Neuron (in vitro differentiated cells): Measurements from ENCODE around the gene CAMK2D.
"Not testable (repeated sequence)": the region's sequence is repeated elsewhere in the genome, so short reads cannot be mapped to it uniquely, and the experiment has no call there.

Source experiments
- H2AFZ ChIP-seq: one replicate; pipeline ENCODE4 v1.6.1; 2013; ENCODE audit warnings: low read depth, mild to moderate bottlenecking, inconsistent platforms, low read length, moderate library complexity
- H3K27me3 ChIP-seq: one replicate; pipeline ENCODE4 v1.6.1; 2013; ENCODE audit warnings: low read length; ENCODE audit not compliant: insufficient read depth
- H3K36me3 ChIP-seq: one replicate; pipeline ENCODE4 v1.6.1; 2013; ENCODE audit warnings: low read length; ENCODE audit not compliant: insufficient read depth
- H3K4me1 ChIP-seq: one replicate; pipeline ENCODE4 v1.6.1; 2013; ENCODE audit warnings: low read length; ENCODE audit not compliant: insufficient read depth
- H3K4me3 ChIP-seq: 2 replicates; pipeline ENCODE4 v1.5.1; 2013; ENCODE audit warnings: mild to moderate bottlenecking, low read length, moderate library complexity
- H3K9me3 ChIP-seq: one replicate; pipeline ENCODE4 v1.6.1; 2013; ENCODE audit warnings: low read length

CAMK2D gene

GRCh38 chr4:113776679-113777078 is 15.1 kb upstream of the CAMK2D start:
- Histone ChIP-seq H3K9me3 (no peaks in the 10 kb centered on the region), H3K27me3 (no peaks in the 10 kb centered on the region), H2AFZ (no peak overlapping the region), H3K4me3 (no peak overlapping the region), H3K36me3 (no peaks in the 10 kb centered on the region), H3K4me1 (no peaks in the 10 kb centered on the region)

- Histone ChIP-seq H2AFZ (no peak overlapping the region), H3K36me3 (no peaks in the 10 kb centered on the region), H3K9me3 (no peaks in the 10 kb centered on the region), H3K4me1 (no peaks in the 10 kb centered on the region), H3K4me3 (no peak overlapping the region), H3K27me3 (no peaks in the 10 kb centered on the region)
Observed at GRCh38 chr4:113776016-113776415, 14.5 kb upstream of the CAMK2D start.

GRCh38 chr4:113773756-113774155 is 12.2 kb upstream of the CAMK2D start:
- no peaks in the 10 kb centered on the region for H3K36me3 ChIP-seq
- H3K4me3 ChIP-seq, result no peak overlapping the region
- no peaks in the 10 kb centered on the region for H3K27me3 ChIP-seq
- H3K9me3 ChIP-seq, result no peaks in the 10 kb centered on the region
- no peak overlapping the region for H2AFZ ChIP-seq
- H3K4me1 ChIP-seq, result no peaks in the 10 kb centered on the region

- Histone ChIP-seq H2AFZ (no peak overlapping the region), H3K9me3 (no peaks in the 10 kb centered on the region), H3K27me3 (no peaks in the 10 kb centered on the region), H3K4me1 (no peaks in the 10 kb centered on the region), H3K36me3 (no peaks in the 10 kb centered on the region), H3K4me3 (no peak overlapping the region)
Observed at GRCh38 chr4:113773014-113773413, 11.5 kb upstream of the CAMK2D start.

- Histone ChIP-seq H3K36me3 (no peaks in the 10 kb centered on the region), H3K4me1 (no peaks in the 10 kb centered on the region), H3K27me3 (no peaks in the 10 kb centered on the region), H3K4me3 (no peak overlapping the region), H2AFZ (no peak overlapping the region), H3K9me3 (no peaks in the 10 kb centered on the region)
Observed at GRCh38 chr4:113772319-113772718, 10.8 kb upstream of the CAMK2D start.

- Histone ChIP-seq H3K9me3 (no peaks in the 10 kb centered on the region), H3K4me1 (no peaks in the 10 kb centered on the region), H2AFZ (no peak overlapping the region), H3K27me3 (no peaks in the 10 kb centered on the region), H3K4me3 (no peak overlapping the region), H3K36me3 (no peaks in the 10 kb centered on the region)
Observed at GRCh38 chr4:113769744-113770143, 8.2 kb upstream of the CAMK2D start.

GRCh38 chr4:113768952-113769351 is 7.4 kb upstream of the CAMK2D start:
- no peaks in the 10 kb centered on the region for H3K4me1 ChIP-seq
- no peaks in the 10 kb centered on the region for H3K36me3 ChIP-seq
- no peak overlapping the region for H3K4me3 ChIP-seq
- H2AFZ ChIP-seq, result no peak overlapping the region
- H3K27me3 ChIP-seq, result no peaks in the 10 kb centered on the region
- no peaks in the 10 kb centered on the region for H3K9me3 ChIP-seq

GRCh38 chr4:113766882-113767281 is 5.3 kb upstream of the CAMK2D start:
- no peaks in the 10 kb centered on the region for H3K27me3 ChIP-seq
- no peak overlapping the region for H2AFZ ChIP-seq
- no peak overlapping the region for H3K4me3 ChIP-seq
- peaks cover 6% of the 10 kb centered on the region for H3K4me1 ChIP-seq
- H3K9me3 ChIP-seq, result no peaks in the 10 kb centered on the region
- H3K36me3 ChIP-seq, result no peaks in the 10 kb centered on the region

- Histone ChIP-seq H3K36me3 (no peaks in the 10 kb centered on the region), H3K4me3 (no peak overlapping the region)
Observed at GRCh38 chr4:113764720-113765264, 3.3 kb upstream of the CAMK2D start.

GRCh38 chr4:113763923-113764322 is 2.4 kb upstream of the CAMK2D start:
- H3K9me3 ChIP-seq, H3K36me3 ChIP-seq, H3K27me3 ChIP-seq, H3K4me1 ChIP-seq, H3K4me3 ChIP-seq, H2AFZ ChIP-seq: not testable (repeated sequence)

More at GRCh38 chr4:113764720-113765264, 3.3 kb upstream of the CAMK2D start:
- Histone ChIP-seq H2AFZ (no peak overlapping the region), H3K4me1 (peaks cover 6% of the 10 kb centered on the region), H3K9me3 (no peaks in the 10 kb centered on the region), H3K27me3 (no peaks in the 10 kb centered on the region)

- H3K4me1 ChIP-seq, result peaks cover 16% of the 10 kb centered on the region
- no peaks in the 10 kb centered on the region for H3K27me3 ChIP-seq
- peak overlapping the region; percentile 87 for H3K4me3 ChIP-seq
- no peaks in the 10 kb centered on the region for H3K36me3 ChIP-seq
- peak overlapping the region; percentile 73 for H2AFZ ChIP-seq
- no peaks in the 10 kb centered on the region for H3K9me3 ChIP-seq
Observed at GRCh38 chr4:113763029-113763285, 1.4 kb upstream of the CAMK2D start.

- Histone ChIP-seq H3K4me3 (peak overlapping the region; percentile 87), H3K36me3 (no peaks in the 10 kb centered on the region), H3K27me3 (no peaks in the 10 kb centered on the region), H3K4me1 (peaks cover 21% of the 10 kb centered on the region), H2AFZ (peak overlapping the region; percentile 73), H3K9me3 (no peaks in the 10 kb centered on the region)
Observed at GRCh38 chr4:113762186-113763028, 869 bp upstream of the CAMK2D start.

- peaks cover 2% of the 10 kb centered on the region for H3K36me3 ChIP-seq
- H2AFZ ChIP-seq, result peak overlapping the region; percentile 45
- no peaks in the 10 kb centered on the region for H3K27me3 ChIP-seq
- peak overlapping the region; percentile 87 for H3K4me3 ChIP-seq
- no peaks in the 10 kb centered on the region for H3K9me3 ChIP-seq
- H3K4me1 ChIP-seq, result peaks cover 35% of the 10 kb centered on the region
Observed at GRCh38 chr4:113760795-113761619, 531 bp downstream of the CAMK2D start.
